Large intestine (tissue), 3 donors: ENCODE results near the gene CERKL. TPM values are rescaled to one million over a fixed set of nuclear protein-coding genes. Genes with fewer than 3 reads are reported as not detected.

Experiments
- DNase-seq, 2 donors: peaks; one replicate each; pipeline versions ENCODE4 v3.0.0 to v3.0.0-alpha.2; 2013
- H3K27ac ChIP-seq: one replicate; pipeline ENCODE4 v1.5.1; 2013; ENCODE audit warnings: low read length
- H3K27me3 ChIP-seq: 2 replicates; pipeline ENCODE4 v1.6.1; 2013; ENCODE audit warnings: low read length; ENCODE audit not compliant: control insufficient read depth, insufficient read depth
- H3K36me3 ChIP-seq: 2 replicates; pipeline ENCODE4 v1.6.1; 2013; ENCODE audit warnings: low read length; ENCODE audit not compliant: control insufficient read depth, insufficient read depth
- H3K4me1 ChIP-seq: one replicate; pipeline ENCODE4 v1.6.1; 2013; ENCODE audit warnings: low read length; ENCODE audit not compliant: control insufficient read depth, insufficient read depth
- H3K4me3 ChIP-seq: one replicate; pipeline ENCODE4 v1.5.1; 2013; ENCODE audit warnings: low read length
- H3K9me3 ChIP-seq: one replicate; pipeline ENCODE4 v1.6.1; 2013; ENCODE audit warnings: mild to moderate bottlenecking, low read depth, low read length, moderate library complexity; ENCODE audit not compliant: control insufficient read depth
- WGBS: methylation state at CpG from one replicate; pipeline ENCODE4 v1.1.5; 2013; ENCODE audit warnings: low lambda C conversion rate; ENCODE audit not compliant: insufficient coverage; 5-methylcytosine and 5-hydroxymethylcytosine counted together
- polyA plus RNA-seq: library from polyadenylated mRNA; unstranded; fragments of 120-200 nt; gene quantifications from one replicate; pipeline ENCODE4 v1.2.1, GENCODE V29; 2013

CERKL gene
- polyA plus RNA-seq, 1 donor = 7.6 TPM

DNA sequence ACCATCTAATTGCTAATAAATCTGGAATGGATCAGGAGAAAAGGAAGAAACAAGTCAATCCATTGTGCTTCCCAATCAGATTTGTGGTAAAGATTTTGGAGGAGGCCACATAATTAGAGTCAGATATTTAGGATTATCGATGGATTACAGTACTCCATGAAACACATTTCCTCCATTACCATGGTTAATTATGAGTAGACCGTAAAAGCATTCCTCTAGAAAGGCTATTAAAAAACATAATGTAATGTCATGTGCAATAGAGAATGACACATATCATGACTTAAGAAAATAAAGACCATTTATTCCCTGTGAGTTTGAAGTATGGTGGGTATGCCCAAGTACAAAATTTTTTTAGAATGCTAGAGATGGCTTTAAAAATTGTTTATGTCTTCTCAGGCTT is 103.7 kb downstream of the CERKL start:
- H3K9me3 ChIP-seq = no peaks in the 10 kb centered on the region
- WGBS = 100% methylated on average over 1 of the region's 2 CpGs
- no peak overlapping the region for H3K4me3 ChIP-seq
- no peak for DNase-seq
- H3K27me3 ChIP-seq = no peaks in the 10 kb centered on the region
- H3K4me1 ChIP-seq = no peaks in the 10 kb centered on the region
- no peaks in the 10 kb centered on the region for H3K36me3 ChIP-seq
- no peak overlapping the region for H3K27ac ChIP-seq

DNA sequence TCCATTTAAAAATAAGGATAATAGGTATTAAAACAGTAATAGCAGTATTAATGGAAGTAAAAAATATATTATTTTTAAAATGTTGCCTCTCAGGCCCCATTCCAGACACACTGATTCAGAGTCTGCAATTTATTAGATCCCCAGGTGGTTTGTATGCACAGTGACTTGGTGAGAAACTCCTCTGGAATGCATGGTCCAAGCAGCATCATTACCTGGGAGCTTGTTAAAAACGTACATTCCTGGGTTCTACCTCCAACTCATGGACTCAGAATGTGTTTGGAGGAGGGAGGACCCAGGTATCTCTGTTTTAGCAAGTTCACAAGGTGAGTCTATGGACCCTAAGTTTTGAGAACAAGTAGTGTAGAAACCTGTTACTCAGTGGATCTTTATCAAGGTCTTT is 104.1 kb downstream of the CERKL start:
- Histone ChIP-seq H3K4me3 (no peak overlapping the region), H3K9me3 (no peaks in the 10 kb centered on the region), H3K27ac (no peak overlapping the region), H3K27me3 (no peaks in the 10 kb centered on the region), H3K36me3 (no peaks in the 10 kb centered on the region), H3K4me1 (no peaks in the 10 kb centered on the region)
- no peak for DNase-seq
- WGBS = no CpG with 5 or more reads among the region's 1 CpG

DNA sequence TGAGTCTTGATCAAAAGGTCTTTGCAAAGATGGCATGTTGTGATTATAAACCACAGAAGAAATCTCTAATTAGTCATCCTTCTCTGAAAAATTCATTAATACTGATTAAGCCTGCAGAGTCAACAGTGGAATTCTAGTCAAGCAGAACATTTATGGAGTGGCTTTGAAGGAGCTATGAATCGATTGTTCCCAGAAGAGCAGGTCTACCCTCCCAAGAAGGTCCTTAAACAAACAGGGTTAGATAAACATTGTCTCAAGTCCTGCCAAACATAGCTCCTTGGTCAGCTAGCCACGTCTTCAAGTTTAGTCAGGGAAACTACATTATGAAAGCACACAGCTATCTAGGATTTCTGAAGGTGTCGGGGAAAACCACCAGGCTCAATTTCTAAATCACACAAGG is 110.8 kb downstream of the CERKL start:
- DNase-seq = no peak
- 20% methylated on average over 1 of the region's 3 CpGs for WGBS
- H3K4me1 ChIP-seq = no peaks in the 10 kb centered on the region

DNA sequence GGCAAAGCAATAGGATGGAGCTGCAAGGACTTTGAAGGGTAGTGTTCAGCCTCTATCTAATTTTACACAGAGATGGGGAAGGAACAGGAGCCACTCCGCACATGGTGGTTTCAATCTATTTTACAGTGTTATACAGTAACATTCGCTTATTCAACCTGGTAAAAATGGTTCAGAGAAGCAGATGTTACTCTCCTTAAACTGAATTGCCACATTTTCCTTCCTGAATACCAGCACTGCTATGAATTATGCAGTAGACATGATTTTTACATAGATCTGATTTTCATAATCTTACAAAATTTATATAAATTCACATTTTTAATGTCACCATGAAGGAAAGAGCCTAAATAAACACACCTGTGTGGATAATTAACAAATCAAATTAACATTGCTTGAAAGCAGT is 114.7 kb downstream of the CERKL start:
- H3K36me3 ChIP-seq = no peaks in the 10 kb centered on the region
- no peak overlapping the region for H3K27ac ChIP-seq
- no peak overlapping the region for H3K4me3 ChIP-seq
- no peaks in the 10 kb centered on the region for H3K27me3 ChIP-seq
- 80% methylated on average over 1 of the region's 2 CpGs for WGBS
- H3K4me1 ChIP-seq = no peaks in the 10 kb centered on the region
- no peaks in the 10 kb centered on the region for H3K9me3 ChIP-seq
- DNase-seq = no peak

More for the DNA sequence above, 110.8 kb downstream of the CERKL start:
- Histone ChIP-seq H3K36me3 (no peaks in the 10 kb centered on the region), H3K4me3 (no peak overlapping the region), H3K9me3 (no peaks in the 10 kb centered on the region), H3K27me3 (no peaks in the 10 kb centered on the region), H3K27ac (no peak overlapping the region)

DNA sequence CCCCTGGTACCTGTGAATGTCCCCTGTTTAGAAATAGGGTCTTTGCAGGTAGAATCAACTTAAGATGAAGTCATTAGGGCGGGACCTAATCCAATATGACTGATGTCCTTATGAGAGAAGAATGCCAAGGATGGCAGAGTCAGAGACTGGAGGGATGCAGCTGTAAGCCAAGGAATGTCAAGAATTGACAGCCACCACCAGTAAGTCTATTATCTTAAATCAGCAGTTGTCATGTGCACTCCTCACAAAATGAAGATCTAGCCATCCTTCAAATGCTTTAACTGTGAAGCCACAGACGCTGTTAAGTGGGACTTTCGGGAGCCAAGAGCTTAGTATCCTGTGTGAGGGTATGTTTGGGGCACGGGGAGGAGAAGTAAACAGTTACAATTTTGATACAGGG is 116.5 kb downstream of the CERKL start:
- no peaks in the 10 kb centered on the region for H3K27me3 ChIP-seq
- 93% methylated on average over 3 of the region's 4 CpGs for WGBS

DNA sequence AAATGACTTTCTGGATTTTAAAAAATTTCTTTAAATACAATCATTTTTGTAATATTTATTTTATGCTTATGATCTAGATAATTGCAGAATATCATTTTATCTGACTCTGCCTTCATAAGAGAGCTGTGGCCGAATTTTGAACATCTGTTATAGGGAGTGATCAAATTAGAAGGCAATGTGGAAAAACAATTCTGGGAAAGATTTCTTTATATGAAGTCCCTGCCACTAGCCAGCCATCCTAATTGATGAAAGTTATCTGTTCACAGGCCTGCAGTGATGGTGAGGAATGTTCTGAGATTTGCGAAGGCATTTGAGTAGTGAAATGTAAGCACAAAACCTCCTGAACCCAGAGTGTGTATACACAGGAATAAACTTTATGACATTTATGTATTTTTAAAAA is 120.2 kb downstream of the CERKL start:
- no peaks in the 10 kb centered on the region for H3K27me3 ChIP-seq

More for the DNA sequence above, 116.5 kb downstream of the CERKL start:
- Histone ChIP-seq H3K4me1 (no peaks in the 10 kb centered on the region), H3K36me3 (no peaks in the 10 kb centered on the region), H3K9me3 (no peaks in the 10 kb centered on the region), H3K27ac (no peak overlapping the region), H3K4me3 (no peak overlapping the region)
- DNase-seq = no peak

DNA sequence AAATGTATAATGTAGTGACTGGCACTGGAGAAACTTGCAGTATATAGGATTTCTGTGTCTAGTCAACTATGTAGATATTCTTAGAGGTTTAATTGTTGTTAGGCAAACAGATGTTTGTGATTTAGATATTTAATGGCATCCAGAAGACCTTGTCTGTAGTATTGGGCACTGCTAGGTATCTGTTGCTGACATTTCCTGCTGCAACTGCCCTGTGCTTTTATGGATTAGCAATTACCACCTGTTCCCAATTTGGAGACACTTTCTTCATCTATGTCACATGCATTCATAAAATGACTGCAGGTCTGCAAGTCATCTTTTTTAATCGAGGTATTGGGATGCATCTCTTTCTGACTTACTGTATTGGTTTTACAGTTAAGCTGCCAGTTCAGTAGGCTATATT is 128.5 kb downstream of the CERKL start:
- H3K27me3 ChIP-seq = no peaks in the 10 kb centered on the region
- H3K36me3 ChIP-seq = no peaks in the 10 kb centered on the region
- WGBS = no CpG with 5 or more reads among the region's 1 CpG
- DNase-seq = no peak
- H3K27ac ChIP-seq = no peak overlapping the region
- H3K4me1 ChIP-seq = no peaks in the 10 kb centered on the region
- no peaks in the 10 kb centered on the region for H3K9me3 ChIP-seq
- H3K4me3 ChIP-seq = no peak overlapping the region

More for the DNA sequence above, 120.2 kb downstream of the CERKL start:
- no peak for DNase-seq
- no peaks in the 10 kb centered on the region for H3K9me3 ChIP-seq
- H3K36me3 ChIP-seq = no peaks in the 10 kb centered on the region
- no peak overlapping the region for H3K4me3 ChIP-seq
- no peaks in the 10 kb centered on the region for H3K4me1 ChIP-seq
- H3K27ac ChIP-seq = no peak overlapping the region
- WGBS = 100% methylated on average over 2 of the region's 2 CpGs

DNA sequence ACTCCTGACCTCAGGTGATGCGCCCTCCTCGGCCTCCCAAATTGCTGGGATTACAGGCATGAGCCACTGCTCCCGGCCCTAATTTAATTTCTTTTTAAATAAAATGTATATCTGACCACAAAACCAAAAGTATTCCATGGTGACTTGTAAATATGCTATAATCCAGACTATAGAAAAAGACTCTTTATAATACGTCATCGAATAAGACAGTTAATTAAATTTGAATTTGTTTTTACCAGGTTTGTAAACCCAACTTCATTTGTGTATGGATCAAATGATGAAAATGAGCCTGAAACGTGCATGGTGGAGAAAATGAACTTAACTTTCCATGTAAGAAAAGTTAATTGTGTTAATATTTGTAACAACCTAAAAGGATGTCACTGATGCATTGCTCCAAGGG is 129.8 kb downstream of the CERKL start:
- no peak overlapping the region for H3K4me3 ChIP-seq
- no peak for DNase-seq
- no peaks in the 10 kb centered on the region for H3K27me3 ChIP-seq
- H3K36me3 ChIP-seq = no peaks in the 10 kb centered on the region
- H3K4me1 ChIP-seq = no peaks in the 10 kb centered on the region
- H3K27ac ChIP-seq = no peak overlapping the region
- H3K9me3 ChIP-seq = no peaks in the 10 kb centered on the region
- WGBS = 100% methylated on average over 2 of the region's 6 CpGs

DNA sequence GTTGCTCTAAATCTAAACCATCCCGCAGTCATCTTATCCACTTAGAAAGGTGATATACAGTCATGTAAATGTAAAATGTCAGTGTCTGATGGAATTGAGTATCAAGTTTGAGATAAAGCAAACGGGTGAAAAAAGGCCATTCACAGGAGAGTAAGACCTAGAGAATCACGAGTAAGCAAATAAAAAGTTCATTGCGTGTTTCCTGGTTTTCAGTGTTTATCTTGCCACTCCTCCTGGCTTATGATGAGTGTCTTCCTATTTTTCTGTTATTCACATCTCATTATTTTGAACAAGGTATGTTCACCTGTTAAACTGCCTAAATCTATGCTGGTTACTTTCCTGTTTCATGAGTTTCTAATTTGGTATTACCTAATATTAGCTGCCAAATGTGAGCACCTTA is 130.9 kb downstream of the CERKL start:
- H3K4me1 ChIP-seq = no peaks in the 10 kb centered on the region
- no peaks in the 10 kb centered on the region for H3K36me3 ChIP-seq
- no peak overlapping the region for H3K4me3 ChIP-seq
- no peak for DNase-seq
- no peaks in the 10 kb centered on the region for H3K27me3 ChIP-seq
- H3K27ac ChIP-seq = no peak overlapping the region
- H3K9me3 ChIP-seq = no peaks in the 10 kb centered on the region
- 24% methylated on average over 2 of the region's 4 CpGs for WGBS

DNA sequence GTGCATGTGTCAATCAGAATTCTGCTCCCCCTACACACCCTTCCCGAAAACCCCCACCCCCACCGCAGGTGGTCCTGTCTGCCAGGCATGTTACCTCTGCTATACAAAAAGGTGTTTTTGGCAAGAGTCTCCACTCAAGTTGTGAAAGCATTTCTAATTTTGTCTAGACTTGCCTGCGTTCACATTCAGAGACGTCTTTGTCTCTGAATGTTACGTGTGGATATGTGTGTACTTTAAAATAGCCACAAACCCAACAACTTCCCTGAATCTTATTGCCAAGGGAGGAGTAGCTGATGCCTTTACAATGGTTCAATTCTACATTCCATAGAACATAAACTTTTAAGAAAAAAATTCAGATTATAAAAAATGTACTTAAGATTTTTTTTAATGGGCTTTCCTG is 133.1 kb downstream of the CERKL start:
- no peak for DNase-seq
- no CpG with 5 or more reads among the region's 5 CpGs for WGBS
- no peak overlapping the region for H3K27ac ChIP-seq
- H3K4me1 ChIP-seq = no peaks in the 10 kb centered on the region
- H3K4me3 ChIP-seq = no peak overlapping the region
- H3K36me3 ChIP-seq = no peaks in the 10 kb centered on the region
- no peaks in the 10 kb centered on the region for H3K27me3 ChIP-seq
- no peaks in the 10 kb centered on the region for H3K9me3 ChIP-seq

DNA sequence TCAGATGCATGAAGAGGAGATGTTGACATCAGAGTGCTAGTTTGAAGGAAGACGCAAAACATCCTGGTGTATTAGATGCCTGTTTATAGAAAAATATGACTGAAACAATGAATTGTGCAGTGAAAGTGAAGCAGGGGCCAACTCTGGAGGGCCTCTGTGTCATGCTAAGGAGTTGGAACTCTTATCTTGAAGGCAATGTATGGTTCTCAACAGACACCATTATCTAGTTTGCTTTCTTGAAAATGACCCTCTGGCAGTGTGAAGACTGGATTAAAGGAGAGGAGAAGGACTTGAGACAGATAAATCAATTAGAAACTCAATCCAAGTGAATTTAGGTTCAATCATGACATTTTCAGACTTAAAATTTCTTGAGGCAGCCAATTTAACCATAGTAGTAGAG is 136.7 kb downstream of the CERKL start:
- WGBS = 100% methylated on average over 1 of the region's 1 CpG
- Histone ChIP-seq H3K36me3 (no peaks in the 10 kb centered on the region), H3K9me3 (no peaks in the 10 kb centered on the region), H3K4me3 (no peak overlapping the region), H3K4me1 (no peaks in the 10 kb centered on the region), H3K27me3 (no peaks in the 10 kb centered on the region), H3K27ac (no peak overlapping the region)
- no peak for DNase-seq
